Mesenchymal stem cell (in vitro differentiated cells and primary cell): ENCODE measurements around the gene TINAGL1.

Experiments used
- DNase-seq: peaks from one replicate; pipeline ENCODE4 v3.0.0-alpha.2; 2013
- H2AFZ ChIP-seq: one replicate; pipeline ENCODE4 v1.6.1; 2013; ENCODE audit warnings: low read depth, mild to moderate bottlenecking, control low read depth, inconsistent platforms, low read length, moderate library complexity
- H2AK5ac ChIP-seq: 2 replicates; pipeline ENCODE4 v1.6.1; 2013; ENCODE audit warnings: low read length, moderate library complexity, mild to moderate bottlenecking, inconsistent platforms; ENCODE audit not compliant: severe bottlenecking
- H2BK120ac ChIP-seq: one replicate; pipeline ENCODE4 v1.6.1; 2013; ENCODE audit warnings: low read depth, mild to moderate bottlenecking, inconsistent platforms, low read length, moderate library complexity
- H2BK12ac ChIP-seq, 2 experiments: one replicate each; pipeline ENCODE4 v1.6.1; 2013; ENCODE audit warnings: inconsistent platforms in 2 of 2, low read length in 2 of 2, mild to moderate bottlenecking in 2 of 2, moderate library complexity in 2 of 2, control low read depth in 1 of 2
- H2BK15ac ChIP-seq: one replicate; pipeline ENCODE4 v1.6.1; 2013; ENCODE audit warnings: mild to moderate bottlenecking, low read depth, inconsistent platforms; ENCODE audit not compliant: poor library complexity, severe bottlenecking
- H2BK5ac ChIP-seq: 2 replicates; pipeline ENCODE4 v1.6.1; 2013; ENCODE audit warnings: low read depth, mild to moderate bottlenecking, low read length, control low read depth, inconsistent platforms; ENCODE audit not compliant: poor library complexity, severe bottlenecking
- H3K14ac ChIP-seq, 2 experiments: one replicate each; pipeline ENCODE4 v1.6.1; 2013; ENCODE audit warnings: inconsistent platforms in 2 of 2, low read length in 2 of 2, control low read depth in 1 of 2, mild to moderate bottlenecking in 1 of 2, moderate library complexity in 1 of 2
- H3K18ac ChIP-seq, 2 experiments: one replicate each; pipeline ENCODE4 v1.6.1; 2013; ENCODE audit warnings: inconsistent platforms in 2 of 2, low read length in 2 of 2, control low read depth in 1 of 2, low read depth in 1 of 2, mild to moderate bottlenecking in 1 of 2
- H3K23ac ChIP-seq, 2 experiments: one replicate each; pipeline ENCODE4 v1.6.1; 2013; ENCODE audit warnings: inconsistent platforms in 2 of 2, low read length in 2 of 2, mild to moderate bottlenecking in 2 of 2, moderate library complexity in 2 of 2, control low read depth in 1 of 2
- H3K27ac ChIP-seq: 2 replicates; pipeline ENCODE4 v1.5.1; 2013; ENCODE audit warnings: mild to moderate bottlenecking, moderate library complexity, low read length, control low read depth, inconsistent platforms; ENCODE audit not compliant: poor library complexity, severe bottlenecking
- H3K27me3 ChIP-seq, 2 experiments: 2 replicates each; pipeline versions ENCODE4 v1.6.1 to v1.7.0; 2013; ENCODE audit warnings: low read length in 2 of 2, mild to moderate bottlenecking in 2 of 2, moderate library complexity in 2 of 2, control low read depth in 1 of 2, inconsistent platforms in 1 of 2; ENCODE audit not compliant: control insufficient read depth in 1 of 2, insufficient read depth in 1 of 2
- H3K36me3 ChIP-seq, 2 experiments: 2 replicates each; pipeline versions ENCODE4 v1.6.1 to v1.7.0; 2013; ENCODE audit warnings: low read length in 2 of 2, control low read depth in 1 of 2, inconsistent platforms in 1 of 2, low read depth in 1 of 2, mild to moderate bottlenecking in 1 of 2; ENCODE audit not compliant: insufficient read depth in 2 of 2, control insufficient read depth in 1 of 2
- H3K4ac ChIP-seq, 2 experiments: one replicate each; pipeline ENCODE4 v1.6.1; 2013; ENCODE audit warnings: inconsistent platforms in 2 of 2, low read length in 2 of 2, mild to moderate bottlenecking in 2 of 2, moderate library complexity in 2 of 2, control low read depth in 1 of 2, low read depth in 1 of 2
- H3K4me1 ChIP-seq: 2 replicates; pipeline ENCODE4 v1.6.1; 2013; ENCODE audit warnings: low read depth, low read length, control low read depth; ENCODE audit not compliant: control insufficient read depth, insufficient read depth
- H3K4me2 ChIP-seq: 2 replicates; pipeline ENCODE4 v1.6.1; 2013; ENCODE audit warnings: low read length, mild to moderate bottlenecking, inconsistent platforms; ENCODE audit not compliant: poor library complexity, severe bottlenecking
- H3K4me3 ChIP-seq, 2 experiments: 2 replicates each; pipeline versions ENCODE4 v1.5.1 to v1.7.0; 2013; ENCODE audit warnings: low read length in 2 of 2, mild to moderate bottlenecking in 2 of 2, control low read depth in 1 of 2, low read depth in 1 of 2; ENCODE audit not compliant: insufficient read depth in 1 of 2
- H3K79me1 ChIP-seq: replicated peaks from 2 replicates; pipeline ENCODE4 v1.6.1; 2013; ENCODE audit warnings: mild to moderate bottlenecking, control low read depth, low read length, inconsistent platforms; ENCODE audit not compliant: poor library complexity, severe bottlenecking
- H3K9ac ChIP-seq: 2 replicates; pipeline ENCODE4 v1.7.0; 2013; ENCODE audit warnings: mild to moderate bottlenecking, low read length, moderate library complexity
- H3K9me3 ChIP-seq: 2 replicates; pipeline ENCODE4 v1.7.0; 2013; ENCODE audit warnings: mild to moderate bottlenecking, low read length; ENCODE audit not compliant: control insufficient read depth
- H4K8ac ChIP-seq: one replicate; pipeline ENCODE4 v1.6.1; 2013; ENCODE audit warnings: inconsistent platforms, mild to moderate bottlenecking, low read length, moderate library complexity
- H4K91ac ChIP-seq: one replicate; pipeline ENCODE4 v1.6.1; 2013; ENCODE audit warnings: mild to moderate bottlenecking, low read length, inconsistent platforms
- WGBS: methylation state at CpG from one replicate; pipeline ENCODE4 v1.1.7; 2013; ENCODE audit warnings: mixed read lengths; 5-methylcytosine and 5-hydroxymethylcytosine counted together

The TINAGL1 gene

DNA sequence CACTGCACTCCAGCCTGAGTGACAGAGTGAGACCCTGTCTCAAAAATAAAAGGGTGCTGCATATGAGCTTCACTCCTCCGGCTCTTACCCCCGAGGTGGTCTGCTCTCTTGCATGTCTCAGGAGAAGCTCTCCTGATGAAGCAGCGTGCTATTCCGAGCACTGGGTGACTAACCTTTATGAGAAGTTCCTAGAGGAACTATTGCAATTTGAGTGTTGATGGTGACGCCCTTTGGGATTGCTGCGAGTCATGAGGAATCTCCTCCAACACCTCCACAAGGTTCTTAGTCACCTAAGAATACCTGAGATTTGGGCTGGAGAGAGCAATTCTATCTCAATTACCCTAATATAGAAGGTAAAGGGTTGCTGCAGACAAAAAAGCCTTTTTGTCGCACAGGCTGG is 40.8 kb upstream of the TINAGL1 start:
- Histone ChIP-seq H3K4me3 (no peak overlapping the region), H4K91ac (no peak overlapping the region), H4K8ac (no peak overlapping the region), H3K9me3 (peaks cover 2% of the 10 kb centered on the region), H3K9ac (no peak overlapping the region), H3K4me1 (no peaks in the 10 kb centered on the region), H3K18ac (no peak overlapping the region), H3K79me1 (no peaks in the 10 kb centered on the region), H2AFZ (no peak overlapping the region), H3K27me3 (peaks cover 6 to 49% of the 10 kb centered on the region in 2 experiments), H2BK15ac (no peak overlapping the region), H2AK5ac (no peak overlapping the region), H3K27ac (no peak overlapping the region), H2BK120ac (no peak overlapping the region), H2BK12ac (no peak overlapping the region), H3K23ac (no peak overlapping the region), H3K14ac (no peak overlapping the region), H3K4me2 (no peak overlapping the region), H3K36me3 (no peaks in the 10 kb centered on the region), H3K4ac (no peak overlapping the region), H2BK5ac (no peak overlapping the region)
- no peak for DNase-seq
- WGBS = 97% methylated on average over 5 of the region's 7 CpGs

GRCh38 chr1:31539329-31539728 is 37.0 kb upstream of the TINAGL1 start:
- no peak overlapping the region for H4K91ac ChIP-seq
- no peak overlapping the region for H3K18ac ChIP-seq
- no peak overlapping the region for H3K4ac ChIP-seq
- H3K36me3 ChIP-seq = no peaks in the 10 kb centered on the region
- H3K9me3 ChIP-seq = peaks cover 30% of the 10 kb centered on the region
- H3K79me1 ChIP-seq = no peaks in the 10 kb centered on the region
- H2AK5ac ChIP-seq = no peak overlapping the region
- H3K23ac ChIP-seq = no peak overlapping the region
- no peak overlapping the region for H3K9ac ChIP-seq
- H3K4me1 ChIP-seq = no peaks in the 10 kb centered on the region
- H4K8ac ChIP-seq = no peak overlapping the region
- no peak overlapping the region for H3K27ac ChIP-seq
- no peak overlapping the region for H2BK5ac ChIP-seq
- DNase-seq = no peak
- H2AFZ ChIP-seq = no peak overlapping the region
- H3K4me2 ChIP-seq = no peak overlapping the region
- peaks cover 16 to 61% of the 10 kb centered on the region in 2 experiments for H3K27me3 ChIP-seq
- H3K4me3 ChIP-seq = no peak overlapping the region
- H3K14ac ChIP-seq = no peak overlapping the region
- H2BK12ac ChIP-seq = no peak overlapping the region
- no peak overlapping the region for H2BK120ac ChIP-seq
- no peak overlapping the region for H2BK15ac ChIP-seq
- WGBS = 94% methylated on average over 3 of the region's 3 CpGs

GRCh38 chr1:31541194-31541593 is 35.1 kb upstream of the TINAGL1 start:
- H3K4me2 ChIP-seq = no peak overlapping the region
- H3K14ac ChIP-seq = no peak overlapping the region
- no peak overlapping the region for H2BK5ac ChIP-seq
- peaks cover 16 to 66% of the 10 kb centered on the region in 2 experiments for H3K27me3 ChIP-seq
- H3K4me1 ChIP-seq = no peaks in the 10 kb centered on the region
- no peak overlapping the region for H4K8ac ChIP-seq
- no peak overlapping the region for H3K27ac ChIP-seq
- H2BK120ac ChIP-seq = no peak overlapping the region
- no peak for DNase-seq
- H3K4me3 ChIP-seq = no peak overlapping the region
- H2AFZ ChIP-seq = no peak overlapping the region
- no peak overlapping the region for H2BK12ac ChIP-seq
- H3K79me1 ChIP-seq = no peaks in the 10 kb centered on the region
- 59% methylated on average over 3 of the region's 4 CpGs for WGBS
- no peak overlapping the region for H3K23ac ChIP-seq
- no peak overlapping the region for H3K18ac ChIP-seq
- H2AK5ac ChIP-seq = no peak overlapping the region
- H3K9ac ChIP-seq = no peak overlapping the region
- no peak overlapping the region for H3K4ac ChIP-seq
- H2BK15ac ChIP-seq = no peak overlapping the region
- H3K36me3 ChIP-seq = no peaks in the 10 kb centered on the region
- H3K9me3 ChIP-seq = peaks cover 30% of the 10 kb centered on the region
- no peak overlapping the region for H4K91ac ChIP-seq

GRCh38 chr1:31545927-31546540 is 30.3 kb upstream of the TINAGL1 start:
- Histone ChIP-seq H3K9me3 (peaks cover 24% of the 10 kb centered on the region), H2BK12ac (no peak overlapping the region), H3K23ac (no peak overlapping the region), H3K4me3 (no peak overlapping the region), H3K27ac (no peak overlapping the region), H3K4me2 (no peak overlapping the region), H3K4me1 (peaks cover 11% of the 10 kb centered on the region), H3K27me3 (peaks cover 15 to 61% of the 10 kb centered on the region in 2 experiments), H4K91ac (no peak overlapping the region), H3K79me1 (no peaks in the 10 kb centered on the region), H3K36me3 (no peaks in the 10 kb centered on the region), H2BK15ac (no peak overlapping the region), H3K14ac (no peak overlapping the region), H2BK5ac (no peak overlapping the region), H3K4ac (no peak overlapping the region), H2BK120ac (no peak overlapping the region), H3K18ac (no peak overlapping the region), H4K8ac (no peak overlapping the region), H3K9ac (no peak overlapping the region), H2AFZ (no peak overlapping the region), H2AK5ac (no peak overlapping the region)
- DNase-seq = no peak
- WGBS = 78% methylated on average over 4 of the region's 4 CpGs
